NCI-H526 (cell line): ENCODE data around the gene MYOG.
A peak's percentile ranks its signal among the peaks of the same experiment; 100 is the strongest.

Experiments
- DNase-seq, 2 experiments: peaks; one replicate each; lab custom pipeline; 2025; lab: John Stamatoyannopoulos, UW

The MYOG gene

DNA sequence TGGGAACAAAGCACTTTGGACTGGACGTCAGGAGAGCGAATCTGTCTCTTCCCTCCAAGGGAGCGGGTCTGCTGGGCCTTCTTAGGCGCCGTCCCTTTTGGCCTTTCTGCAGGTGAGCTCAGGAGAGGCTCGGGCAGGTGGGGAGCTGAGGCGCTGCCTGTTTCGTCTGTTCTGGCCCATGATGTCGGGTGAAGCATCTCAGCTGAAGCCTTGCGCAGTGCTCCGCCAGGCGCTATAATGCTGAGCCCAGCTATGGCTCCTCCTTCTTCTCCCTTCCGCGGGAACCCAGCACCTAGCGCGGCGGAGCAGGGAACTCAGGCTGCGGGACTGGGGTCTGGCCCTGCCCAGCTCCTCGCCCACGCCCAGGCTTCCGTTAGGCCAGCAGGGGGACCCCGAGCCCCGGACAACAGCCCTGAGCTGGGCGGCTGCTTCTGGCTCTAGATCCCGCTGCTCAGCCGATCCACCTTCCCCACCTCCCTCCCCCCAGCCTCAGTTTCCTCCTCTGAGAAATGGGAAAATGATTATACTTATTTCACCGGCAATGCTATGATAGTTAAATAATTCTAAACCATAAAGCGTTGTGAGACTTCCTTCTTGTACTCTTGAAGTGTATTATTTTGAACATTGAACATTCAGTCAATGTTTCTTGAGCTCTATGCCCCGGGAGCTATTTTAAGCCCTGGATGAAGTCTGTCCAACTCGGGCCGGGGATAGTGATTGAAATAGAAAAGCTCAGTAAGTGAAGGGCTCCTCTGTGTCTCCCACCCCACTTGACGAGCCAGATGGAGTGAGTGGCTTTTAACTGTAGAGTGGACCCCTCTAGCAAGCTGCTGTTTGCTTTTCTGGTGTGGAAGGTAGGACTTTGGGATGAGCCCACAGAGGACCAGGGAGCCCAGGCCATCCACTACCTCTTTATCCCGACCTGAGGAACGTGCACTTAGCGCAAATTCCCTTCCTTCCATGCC, 32.1 kb upstream of the MYOG start:
- peak; percentile 33 to 86 for DNase-seq

DNA sequence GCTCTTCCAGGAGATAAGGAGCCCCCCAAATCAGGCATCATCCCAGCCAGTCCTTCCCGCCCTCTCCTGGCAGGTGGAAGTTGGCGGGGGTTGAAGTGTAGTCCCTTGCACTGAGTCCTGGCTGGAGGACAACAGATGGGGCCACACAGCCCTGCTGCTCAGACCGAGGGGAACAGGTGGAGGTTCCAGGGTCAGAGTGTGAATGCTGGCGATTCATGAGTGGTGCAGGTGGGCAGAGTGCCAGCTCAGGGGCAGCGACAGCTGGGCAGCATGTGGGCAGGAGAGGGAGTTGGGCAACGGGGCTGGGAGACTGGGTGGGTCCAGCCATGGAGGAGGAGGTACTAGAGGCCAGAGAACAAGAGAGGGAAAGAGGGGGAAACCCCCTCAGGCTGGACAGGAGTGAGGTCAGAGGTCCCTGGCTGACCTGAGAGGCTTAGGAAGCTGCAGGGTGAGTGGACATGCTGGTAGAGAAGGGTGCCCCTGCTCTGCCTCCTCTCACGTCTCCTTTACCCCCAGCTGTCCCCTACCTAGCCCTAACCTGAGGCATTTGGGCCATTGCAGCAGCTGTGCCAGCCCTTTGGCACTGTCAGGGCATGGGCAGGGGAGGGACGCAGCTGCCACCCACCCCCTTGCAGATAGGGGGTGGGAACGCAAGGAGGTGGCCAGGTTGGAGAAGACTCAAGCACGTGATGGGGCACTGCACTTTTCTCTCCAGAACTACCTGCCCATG, 30.4 kb upstream of the MYOG start:
- no peak for DNase-seq

DNA sequence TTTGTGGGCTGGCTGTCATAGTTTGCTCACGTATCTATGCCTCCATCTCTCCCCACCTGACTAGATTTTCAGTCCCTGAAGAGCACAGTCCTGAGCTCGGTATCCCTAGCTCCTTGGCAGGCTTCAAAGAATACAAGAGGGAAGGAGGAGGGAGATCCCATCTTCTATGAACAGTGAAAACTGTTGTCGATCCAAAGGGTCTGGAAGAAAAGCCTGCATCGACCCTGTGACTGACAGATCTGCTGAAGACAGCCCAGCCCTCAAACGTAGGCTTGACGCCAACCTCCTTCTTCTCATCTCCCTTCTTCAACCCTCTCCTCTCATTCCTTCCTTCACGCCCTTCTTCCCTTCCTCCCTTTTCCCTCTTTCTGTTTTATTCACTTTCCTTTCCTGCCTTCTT, 28.4 kb upstream of the MYOG start:
- DNase-seq: no peak

DNA sequence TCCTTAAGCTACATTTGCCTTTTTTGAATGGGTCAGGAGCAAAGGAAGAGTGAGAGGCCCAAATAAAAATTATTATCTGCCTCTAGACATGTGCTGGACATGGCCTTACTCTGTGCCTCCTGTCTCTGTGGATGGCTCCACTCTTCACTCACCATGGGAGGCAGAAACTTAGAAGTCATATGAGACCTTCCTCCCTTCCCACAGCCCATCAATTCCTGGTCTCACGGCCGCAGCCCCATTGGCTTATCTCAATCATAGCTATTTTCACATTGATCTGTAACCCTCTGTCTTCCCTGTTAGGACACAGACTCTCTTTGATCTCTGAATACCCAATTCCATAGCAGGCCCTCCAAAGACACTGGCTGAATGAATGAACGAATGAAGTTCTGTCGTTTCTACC, 27.5 kb upstream of the MYOG start:
- no peak for DNase-seq

DNA sequence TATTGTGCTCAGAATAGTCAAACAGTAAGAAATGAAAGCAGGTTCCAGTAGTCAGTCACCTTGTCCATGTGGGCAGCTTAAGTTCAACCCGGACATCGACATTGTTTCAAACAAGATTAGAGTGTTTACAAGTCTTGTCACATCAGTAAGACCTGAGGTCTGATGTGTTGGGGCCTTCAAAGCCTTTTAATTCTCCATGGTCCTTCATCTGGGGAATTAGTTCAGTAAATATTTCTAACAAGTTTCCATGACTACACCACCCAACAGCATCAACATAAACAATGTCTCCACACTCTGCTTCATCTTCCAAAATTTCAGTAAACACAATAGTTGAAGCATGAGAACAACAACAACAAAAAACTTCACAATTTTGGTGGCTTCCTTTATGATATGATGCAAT, 26.7 kb upstream of the MYOG start:
- DNase-seq: no peak

DNA sequence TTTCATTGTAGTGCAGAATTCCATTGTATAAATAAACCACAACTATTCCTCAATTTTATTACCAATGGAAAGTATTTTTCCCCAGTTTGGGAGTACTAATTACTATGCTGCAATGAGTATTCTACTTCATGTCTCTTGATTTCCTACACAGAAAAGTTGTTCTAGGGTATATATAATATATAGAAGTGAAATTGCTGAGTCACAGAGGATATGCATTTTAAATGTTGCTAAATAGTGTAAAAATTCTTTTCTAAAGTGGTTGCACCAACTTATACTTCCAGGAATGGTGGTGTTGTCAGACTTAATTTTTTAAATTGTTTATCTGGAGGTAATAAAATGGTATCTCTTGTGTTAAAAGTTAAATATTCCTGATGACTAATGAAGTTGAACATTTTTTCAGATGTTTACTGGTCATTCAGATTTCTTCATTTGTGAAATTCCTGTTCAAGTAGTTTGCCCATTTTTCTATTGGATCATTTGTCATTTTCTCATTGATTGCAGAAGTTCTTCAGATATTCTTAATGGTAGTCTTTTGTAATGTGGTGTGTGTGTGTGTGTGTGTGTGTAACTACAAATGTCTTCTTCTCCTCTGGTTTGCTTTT, 19.1 kb upstream of the MYOG start:
- DNase-seq: no peak

DNA sequence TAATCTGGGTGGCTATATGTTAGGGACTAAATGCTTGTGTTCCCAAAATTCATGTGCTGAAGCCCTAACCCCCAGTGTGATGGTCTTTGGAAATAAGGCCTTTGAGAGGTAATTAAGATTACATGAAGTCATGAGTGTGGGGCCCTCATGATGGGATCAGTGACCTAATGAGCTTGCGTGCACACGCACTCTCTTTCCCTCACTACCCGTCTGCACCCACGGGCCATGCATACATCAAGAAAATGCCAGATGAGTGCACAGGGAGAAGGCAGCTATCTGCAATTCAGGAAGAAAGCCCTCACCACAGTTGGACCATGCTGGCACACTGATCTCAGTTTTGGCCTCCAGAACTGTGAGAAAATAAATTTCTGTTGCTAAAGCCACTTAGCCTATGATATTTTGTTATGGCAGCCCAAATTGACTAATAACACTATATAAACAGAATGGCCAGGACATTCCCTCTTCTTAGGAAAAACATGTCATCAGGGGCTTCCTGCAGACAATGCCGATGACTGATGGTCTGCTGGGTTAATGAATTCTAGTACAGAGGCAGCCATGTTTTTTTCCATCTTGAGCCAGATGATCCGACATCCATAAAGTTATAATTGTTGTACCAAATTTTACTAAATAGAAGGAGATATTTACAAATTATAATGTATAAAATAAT, 18.1 kb upstream of the MYOG start:
- DNase-seq: no peak

DNA sequence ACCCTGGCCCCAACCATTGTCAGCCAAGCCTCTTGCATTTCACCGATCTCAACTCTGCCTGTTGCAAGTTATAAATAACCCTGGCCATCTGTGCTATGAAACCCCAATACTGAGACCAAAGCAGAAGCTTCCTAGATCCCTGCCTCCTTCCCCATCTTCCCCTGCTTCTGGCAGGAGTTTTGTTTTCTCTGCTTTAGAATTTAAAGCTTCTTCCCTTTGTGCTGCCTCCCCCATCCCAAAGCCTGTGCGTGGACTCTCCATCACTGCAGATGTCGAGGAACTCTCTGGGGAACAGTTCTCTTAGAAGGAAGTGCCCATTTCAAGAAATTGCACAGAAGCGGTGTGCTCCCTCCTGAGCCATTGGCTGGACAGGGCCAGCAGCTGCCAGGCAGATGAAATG, 17.4 kb upstream of the MYOG start:
- no peak for DNase-seq

DNA sequence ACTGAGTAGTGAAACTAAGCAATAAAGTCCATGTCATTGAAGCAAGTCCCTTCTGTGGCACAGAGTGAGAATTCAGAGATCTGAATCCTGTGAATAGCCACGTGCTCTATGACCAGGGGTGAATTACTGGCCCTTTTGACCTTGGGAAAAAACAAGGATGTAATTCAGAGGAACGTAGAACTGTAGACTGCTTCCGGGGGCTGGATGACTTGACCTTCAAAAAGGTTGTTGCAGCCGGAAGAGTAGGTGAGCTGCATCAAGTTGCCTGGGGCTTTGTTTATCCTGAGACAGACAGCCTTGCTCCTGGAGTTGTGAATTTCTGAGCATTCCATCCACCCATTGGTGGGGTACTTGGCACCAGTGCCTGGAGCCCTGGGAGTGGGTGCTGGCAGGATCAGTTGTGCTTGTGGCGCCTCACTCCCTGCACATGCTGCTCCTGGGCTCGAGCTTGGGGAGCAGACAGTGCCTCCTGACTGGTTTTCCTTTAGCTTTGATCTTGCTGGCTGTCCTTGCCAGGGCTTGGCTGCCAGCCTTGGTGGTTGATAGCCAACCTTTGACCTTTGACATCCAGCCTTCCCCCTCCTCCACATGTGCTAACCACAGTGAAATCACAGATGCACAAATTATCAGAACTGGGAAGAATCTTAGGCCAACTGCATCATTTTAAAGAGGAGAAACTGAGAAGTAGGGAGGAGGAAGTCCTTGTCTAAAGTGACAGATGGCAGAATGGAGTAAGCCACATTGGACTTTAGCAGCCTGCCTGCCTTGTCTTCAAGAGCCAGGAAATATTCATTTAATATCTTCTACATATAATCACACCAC, 16.2 kb upstream of the MYOG start:
- DNase-seq: no peak

DNA sequence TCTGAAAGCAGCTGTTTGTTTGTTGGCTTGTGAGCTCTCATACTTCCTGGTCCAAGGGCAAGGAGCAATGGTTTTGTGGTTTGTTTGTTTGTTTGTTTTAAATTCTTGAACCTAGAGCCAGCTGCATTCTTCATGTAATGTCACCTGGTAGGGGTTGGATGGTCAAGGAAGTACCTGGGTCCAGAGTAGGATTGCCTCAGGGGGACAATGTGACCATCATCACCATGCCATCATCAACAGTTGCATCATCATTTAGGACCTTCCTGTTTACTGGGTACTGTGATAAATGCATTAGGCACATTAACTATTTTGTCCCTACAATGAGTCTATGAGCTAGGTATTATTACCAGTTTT, 14.7 kb upstream of the MYOG start:
- no peak for DNase-seq

DNA sequence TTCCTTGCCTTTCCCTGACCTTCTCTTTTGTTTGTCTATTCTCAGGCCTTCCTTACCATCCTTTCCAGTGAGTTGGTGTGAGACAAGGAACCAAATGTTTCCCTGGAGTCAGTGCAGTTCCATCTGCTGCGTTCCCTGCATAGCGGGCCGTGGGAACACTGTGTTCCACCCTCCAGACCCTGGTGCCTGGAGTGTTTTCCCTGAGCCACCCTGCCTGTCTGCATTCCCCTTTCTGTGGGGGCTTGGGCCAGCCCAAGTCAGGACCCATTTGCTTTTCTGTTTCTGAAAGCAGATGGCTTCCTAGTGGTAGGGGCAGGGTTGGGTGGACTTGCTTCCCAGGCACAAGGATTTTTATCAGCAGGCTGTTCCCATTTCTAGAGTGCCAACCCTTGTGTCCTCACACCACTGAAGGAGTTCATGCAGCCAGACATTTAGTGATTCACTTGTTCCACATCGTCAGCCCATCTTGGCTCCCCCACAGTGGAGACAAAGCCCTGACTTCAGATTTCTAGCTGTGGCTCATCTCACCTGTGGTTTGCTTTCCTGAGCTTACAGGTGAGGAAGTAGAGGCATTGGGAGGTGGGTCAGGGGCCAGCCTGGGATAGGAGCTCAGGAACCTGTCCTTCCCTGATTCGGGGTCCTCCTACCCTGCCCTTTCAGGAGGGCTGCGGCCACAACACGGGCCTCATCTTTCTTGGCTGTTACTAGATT, 14.1 kb upstream of the MYOG start:
- DNase-seq: no peak

DNA sequence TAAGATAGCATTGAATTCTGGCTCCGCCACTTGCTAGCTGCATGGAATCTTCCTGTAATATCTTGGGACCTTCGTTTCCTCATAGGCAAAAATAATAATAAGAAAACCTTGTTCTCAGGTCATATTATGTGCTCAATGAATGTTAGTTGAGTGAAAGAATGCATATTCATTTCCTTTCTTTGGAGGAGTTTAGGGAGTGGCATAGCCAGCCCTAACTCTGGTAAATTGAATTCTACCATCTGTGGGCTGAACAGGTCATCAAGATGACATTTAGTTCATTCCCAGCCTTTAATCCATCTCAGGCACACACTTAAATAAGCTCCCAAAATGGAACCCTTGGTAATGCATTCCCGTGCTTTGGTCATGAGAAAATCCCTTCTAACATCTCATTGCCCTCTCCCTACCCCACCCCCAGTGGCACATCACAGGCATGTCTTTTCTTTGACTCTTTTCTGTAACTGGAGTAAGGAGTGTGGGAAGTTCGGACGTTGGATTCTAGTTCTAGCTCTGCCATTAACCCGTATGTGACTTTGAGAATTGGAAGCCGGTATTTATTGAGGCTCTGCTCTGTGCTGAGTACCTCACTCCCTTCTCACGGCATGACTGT, 13.2 kb upstream of the MYOG start:
- DNase-seq: no peak

DNA sequence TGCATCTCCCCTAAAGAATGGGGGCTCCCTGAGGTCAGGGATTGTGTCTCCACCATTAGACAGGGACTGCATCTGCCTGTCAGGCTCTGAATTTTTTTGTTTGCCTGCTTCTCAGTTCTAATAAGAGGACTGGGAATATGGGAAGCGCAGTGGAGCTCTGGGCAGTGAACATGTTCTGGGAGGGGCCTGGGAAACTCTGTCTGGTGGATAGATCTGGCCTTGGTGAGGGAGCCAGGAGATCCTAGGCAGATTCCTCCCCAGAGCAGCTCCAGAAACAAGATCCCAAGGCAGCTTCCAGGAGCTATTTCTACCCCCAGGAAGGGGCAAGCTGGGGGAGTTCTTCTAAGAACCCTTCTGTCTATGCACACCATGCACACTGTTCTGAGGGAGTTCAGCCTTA, 12.6 kb upstream of the MYOG start:
- no peak for DNase-seq

DNA sequence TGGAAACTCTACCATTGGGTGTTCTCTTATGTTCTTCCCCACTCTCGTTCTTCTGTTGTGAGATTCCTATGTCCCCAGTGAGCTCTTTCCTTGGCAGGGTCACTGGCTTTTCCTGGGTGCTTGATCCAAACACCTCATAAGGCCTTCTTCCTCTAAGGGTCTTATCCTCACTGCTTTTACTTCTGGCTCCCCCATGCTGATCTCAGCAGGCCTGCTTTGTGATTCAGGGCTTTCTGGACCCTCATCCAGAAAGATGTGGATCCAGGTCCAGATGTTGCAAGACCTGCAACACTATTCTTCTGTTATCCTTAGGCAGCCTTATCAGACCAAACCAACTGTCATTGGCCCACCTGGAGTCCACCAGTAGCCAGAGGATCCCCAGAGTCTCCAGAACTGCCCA, 11.2 kb upstream of the MYOG start:
- DNase-seq: no peak

DNA sequence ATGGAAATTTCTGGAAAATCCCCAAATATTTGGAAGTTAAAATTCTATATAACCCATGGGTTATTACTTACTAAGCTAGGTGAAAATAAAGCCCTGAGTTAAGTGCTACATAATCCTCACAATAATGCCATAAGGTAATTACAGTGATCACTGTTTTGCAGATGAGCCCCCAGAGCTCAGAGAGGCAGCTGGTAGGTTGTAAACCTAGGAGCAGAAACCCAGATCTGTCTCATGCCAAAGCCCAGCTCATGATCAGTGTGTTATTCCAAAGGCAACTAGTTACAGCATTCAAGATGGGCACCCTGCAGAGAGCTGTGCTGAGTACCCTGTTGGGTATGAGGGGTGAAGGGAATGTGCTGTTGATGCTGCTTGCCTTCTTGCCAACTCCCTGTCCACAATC, 10.8 kb upstream of the MYOG start:
- DNase-seq: no peak

DNA sequence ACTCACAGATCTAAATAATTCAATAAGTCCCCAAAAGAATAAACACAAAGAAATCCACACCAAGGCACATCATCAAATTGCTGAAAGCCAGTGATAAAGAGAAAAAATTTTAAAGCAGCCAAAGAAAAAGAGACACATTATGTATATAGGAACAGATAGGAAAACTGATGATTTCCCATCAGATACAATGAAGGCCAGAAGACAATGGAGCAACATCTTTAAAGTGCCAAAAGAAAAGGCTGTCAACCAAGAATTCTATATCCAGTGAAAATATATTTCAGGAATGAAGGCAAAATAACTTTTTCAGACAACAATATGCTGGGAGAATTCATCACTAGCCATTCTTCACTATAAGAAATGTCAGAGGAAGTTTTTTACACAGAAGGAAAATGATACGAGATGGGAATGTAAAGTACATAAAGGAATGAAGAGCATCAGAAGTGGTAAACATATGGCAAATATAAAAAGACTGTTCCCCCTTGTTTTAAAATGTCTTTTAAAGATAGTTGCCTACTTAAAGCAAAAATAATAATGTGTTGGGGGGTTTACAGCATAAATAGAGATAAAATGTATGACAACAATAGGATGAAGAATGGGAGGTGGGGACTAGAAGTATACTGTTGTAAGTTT, 9.4 kb upstream of the MYOG start:
- DNase-seq: no peak

DNA sequence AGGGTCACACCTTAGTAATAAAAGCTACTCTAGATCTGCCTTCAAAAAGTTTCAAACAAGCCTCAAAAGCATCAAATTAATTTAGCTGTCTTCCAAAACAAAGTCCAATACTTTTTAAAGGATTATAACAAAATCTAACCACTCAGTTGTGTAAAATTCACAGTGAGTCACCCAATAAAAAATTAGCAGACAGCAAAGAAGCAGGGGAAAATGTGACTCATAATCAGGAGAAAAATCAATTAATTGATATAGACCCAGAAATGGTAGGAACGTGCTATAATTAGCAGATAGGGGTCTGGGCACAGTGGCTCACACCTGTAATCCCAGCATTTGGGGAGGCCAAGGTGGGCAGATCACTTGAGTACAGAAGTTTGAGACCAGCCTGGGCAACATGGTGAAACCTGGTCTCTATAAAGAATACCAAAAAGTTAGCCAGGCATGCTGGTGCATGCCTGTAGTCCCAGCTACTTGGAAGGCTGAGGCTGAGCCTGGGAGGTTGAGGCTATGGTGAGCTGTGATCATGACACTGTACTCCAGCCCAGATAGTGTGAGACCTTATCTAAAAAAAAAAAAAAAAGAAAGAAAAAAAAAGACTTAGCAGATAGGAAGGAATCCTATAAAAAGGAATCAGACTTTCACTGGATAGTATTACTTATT, 8.1 kb upstream of the MYOG start:
- no peak for DNase-seq

DNA sequence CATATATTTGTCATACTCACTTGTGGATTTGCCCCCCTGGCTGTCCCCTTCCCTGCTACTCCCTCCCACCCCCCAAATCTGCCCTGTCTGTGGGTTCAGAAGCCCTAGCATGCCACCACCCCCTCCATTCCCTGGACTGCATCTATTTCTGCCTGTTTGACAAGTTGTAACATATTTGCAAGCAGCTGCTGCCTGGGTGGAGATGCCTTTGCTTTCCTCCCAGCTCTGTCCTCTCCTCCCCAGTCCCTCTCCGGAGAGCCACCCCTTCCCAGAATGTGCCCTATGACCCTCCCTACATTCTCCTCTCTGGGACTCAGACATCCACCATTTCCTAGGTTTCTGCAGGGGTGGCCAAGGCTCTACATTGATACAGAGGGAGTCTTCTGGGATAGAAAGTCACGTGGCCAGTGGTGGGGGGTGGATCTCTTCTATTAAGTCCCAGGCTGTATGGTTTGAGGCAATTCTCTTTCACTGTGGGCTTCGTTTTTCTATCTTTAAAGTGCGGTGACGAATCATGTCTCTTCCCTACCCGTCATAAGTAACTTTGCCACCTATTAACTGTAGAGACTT, 6.0 kb upstream of the MYOG start:
- DNase-seq: peak in 1 of 2 experiments; percentile 63

DNA sequence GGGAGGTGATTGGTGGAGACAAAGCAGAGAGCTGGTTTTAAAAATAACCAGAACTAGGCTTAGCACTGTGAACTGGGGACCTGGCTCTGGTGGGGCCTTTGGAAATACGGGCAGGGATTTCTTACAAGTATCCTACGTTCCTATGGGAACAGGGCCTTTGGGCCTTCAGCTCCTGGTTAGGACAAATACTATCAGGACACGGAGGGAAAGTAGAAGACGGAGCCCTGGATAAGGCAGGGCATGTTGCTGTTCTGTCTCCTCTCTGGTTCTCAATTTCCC, 5.3 kb upstream of the MYOG start:
- no peak for DNase-seq
